Activated naive CD4-positive, alpha-beta T cell (primary cell): ENCODE measurements around the gene CHD5.

Experiments
- DNase-seq, 4 experiments: peaks; one replicate each; lab custom pipeline; 2025; lab: John Stamatoyannopoulos, UW

CHD5 gene

DNA sequence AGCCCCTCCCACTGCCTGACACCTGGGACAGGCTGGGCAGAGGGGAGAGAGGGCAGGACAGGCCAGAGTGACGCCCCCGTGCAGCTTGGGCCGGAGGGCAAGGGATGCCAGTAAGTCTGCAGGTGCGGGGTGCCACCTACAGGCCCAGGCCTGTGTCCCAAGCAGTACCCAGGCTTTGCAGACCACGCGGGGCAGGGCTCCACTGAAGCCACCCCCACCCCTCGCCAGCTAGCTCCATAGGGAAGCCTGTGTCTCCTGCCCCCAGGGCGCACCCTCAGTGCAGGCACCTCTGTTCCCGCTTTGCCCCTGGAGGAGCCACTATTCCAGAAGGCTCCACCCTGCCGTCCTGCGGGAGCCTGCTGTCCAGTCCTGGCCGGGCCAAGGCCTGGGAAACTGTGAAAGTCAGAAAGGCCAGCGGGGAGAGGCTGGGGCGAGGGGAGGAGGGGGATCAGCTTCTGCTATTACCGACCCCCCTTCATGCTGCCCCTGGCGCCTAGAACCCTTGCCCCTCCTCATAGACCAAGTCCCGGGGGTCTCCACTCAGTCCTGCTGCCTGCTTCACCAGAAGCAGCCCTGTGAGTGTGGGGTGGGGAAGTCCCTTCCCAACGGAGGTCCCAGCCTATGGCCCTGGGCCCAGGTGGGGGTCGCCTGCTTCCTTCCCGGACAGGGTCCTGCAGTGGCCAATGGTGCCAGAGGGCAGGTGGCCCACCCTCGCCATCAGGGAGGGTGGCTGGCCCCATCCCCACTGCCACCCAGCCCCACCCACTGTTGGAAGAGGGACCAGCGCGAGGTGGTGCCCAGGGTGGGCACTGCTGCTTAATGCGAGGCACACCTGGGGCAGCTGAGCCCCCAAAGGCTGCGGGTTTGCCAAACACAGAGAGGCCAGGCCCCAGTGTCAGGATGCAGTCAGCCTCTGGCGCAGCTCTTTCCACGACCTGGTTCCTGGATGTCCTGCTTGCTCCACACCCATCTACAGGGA, 80.0 kb downstream of the CHD5 start:
- DNase-seq, result no peak

DNA sequence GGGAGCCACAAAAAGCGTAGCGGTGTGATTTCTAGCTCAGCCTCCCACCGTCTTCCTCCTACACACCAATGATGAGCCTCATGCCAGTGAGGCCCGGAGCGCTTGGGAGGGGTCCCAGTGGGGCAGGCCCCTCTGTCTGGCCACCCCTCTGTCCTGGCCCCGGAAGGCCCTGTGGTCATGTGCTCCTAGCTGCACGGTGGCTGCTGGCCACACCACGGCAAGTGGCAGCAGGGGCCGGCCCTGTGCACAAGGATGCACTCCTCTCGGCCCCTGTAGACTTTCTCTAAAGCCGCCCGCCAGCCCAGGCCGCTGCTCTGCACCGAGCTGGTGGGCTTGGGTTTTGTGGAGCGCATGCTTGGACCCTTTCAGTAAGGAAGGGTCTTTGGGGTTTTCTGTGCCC, 80.8 kb downstream of the CHD5 start:
- DNase-seq, result no peak

DNA sequence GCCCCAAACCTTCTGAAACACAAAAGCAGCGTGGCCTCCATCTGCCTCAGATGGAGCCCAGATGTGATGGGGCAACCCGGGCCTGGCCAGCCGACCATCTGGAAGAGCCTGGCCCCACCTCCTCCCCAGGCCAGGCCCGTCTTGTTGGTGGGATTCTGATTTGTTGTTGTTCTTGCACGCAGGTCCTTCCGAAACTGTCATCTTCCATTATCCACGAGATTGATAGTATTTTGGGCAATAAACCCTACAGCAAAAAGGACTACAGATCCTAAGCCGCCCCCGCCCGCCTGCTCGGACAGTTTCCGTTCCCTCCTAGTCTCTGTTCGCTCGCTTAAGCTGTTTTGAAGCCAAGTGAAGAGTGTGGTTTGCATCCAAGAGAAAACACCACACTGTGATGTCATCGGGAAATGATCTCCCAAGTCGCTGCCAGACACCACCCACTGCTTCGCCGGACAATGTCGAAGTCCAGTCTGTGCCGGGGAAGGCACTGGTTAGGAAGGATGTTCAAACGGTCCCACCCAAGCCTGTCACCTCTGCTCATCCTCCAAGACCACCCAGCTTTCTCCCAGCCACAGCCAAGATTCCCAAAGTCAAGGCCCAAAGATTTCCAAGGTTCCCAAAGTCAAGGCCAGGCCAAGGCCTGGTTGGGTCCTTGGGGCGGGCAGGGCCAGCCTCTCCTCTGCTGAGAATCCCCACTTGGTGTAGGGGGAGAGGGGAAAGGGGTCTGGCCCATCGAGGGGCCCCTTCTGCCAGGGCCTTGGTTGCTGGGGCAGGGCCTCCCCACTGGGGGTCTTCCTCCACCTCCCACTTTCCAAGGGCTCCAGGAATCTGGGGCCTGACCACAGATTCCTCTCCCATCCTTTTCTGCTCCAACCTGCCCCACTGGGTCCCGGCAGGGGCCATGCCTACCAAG, 81.6 kb downstream of the CHD5 start:
- DNase-seq, result no peak

DNA sequence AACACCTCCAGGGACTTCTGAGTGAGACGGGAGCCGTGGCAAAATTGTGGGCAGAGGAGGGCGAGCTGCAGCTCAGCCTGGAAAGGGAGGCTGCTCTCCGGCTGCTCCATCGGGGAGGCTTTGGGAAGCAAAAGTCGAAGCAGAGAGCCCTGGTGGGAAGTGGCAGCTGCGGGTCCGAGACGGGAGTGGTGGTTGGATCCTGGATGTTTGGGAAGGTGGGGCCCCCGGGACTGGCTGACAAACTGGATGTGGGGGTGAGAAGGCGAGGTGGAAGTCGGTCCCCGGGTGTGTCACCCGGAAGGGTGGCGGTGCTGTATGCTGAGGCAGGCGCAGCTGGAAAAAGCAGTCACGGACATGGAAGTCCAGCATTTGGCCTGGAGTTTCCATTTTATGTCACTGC, 82.3 kb downstream of the CHD5 start:
- DNase-seq, result no peak

DNA sequence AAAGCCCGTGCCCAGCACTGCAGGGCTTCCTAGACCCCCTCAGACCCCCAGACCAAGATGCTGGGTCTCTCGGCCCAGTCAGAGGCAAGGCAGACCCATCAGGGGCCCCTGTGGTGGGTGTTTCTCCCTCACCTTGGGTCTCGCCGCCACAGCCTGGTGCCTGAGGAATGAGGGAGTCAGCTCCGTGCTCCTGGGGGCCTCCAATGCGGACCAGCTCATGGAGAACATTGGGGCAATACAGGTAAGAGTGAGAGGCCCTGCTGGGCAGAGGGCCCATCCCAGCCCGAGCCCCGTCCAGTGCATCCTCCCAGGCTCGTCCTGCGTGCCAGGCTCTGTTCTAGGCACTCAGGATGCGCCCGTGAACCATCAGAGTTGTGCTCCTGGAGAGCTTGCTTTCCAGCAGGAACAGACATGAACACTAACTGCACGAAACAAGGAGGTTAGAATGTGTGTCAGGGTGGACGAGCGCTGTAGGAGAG, 83.0 kb downstream of the CHD5 start:
- no peak for DNase-seq

DNA sequence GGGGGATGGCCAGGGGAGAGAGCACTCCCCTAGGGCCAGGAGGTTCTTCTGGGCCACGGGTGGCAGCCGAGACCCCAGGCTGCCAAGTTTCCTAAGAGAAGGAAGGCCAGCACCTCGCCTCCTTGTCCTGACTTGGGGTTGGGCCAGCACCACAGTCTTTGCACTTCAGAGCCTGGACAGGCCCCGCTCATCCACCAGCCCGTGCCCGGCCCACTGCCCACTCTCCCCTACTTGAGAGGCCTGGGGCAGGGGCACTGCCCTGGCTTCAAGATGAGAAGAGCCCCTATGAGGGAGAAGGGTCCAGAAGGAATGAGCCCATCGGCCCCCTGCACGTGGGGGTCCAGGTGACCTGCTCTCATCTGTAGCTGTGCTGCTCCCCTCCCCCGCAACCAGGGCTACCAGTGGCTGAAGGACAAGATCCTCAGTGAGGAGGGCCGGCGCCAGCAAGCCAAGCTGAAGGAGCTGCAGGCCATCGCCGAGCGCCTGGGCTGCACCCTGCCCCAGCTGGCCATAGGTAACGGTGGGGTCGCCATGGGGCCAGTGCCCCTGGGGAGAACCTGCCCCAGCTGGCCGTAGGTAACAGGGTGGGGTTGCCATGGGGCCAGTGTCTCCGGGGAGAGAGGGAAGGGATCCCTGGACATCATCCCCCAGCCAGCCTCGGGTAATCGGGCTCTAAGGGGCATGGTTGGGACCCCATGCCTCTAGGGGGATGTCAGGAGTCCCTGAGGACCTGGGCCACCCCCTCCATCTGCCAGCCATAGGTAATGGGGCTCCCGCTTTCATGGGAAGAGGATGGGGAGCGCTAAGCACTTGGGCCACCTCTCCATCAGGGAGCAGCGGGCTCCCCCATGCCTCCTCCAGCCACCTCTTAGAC, 83.6 kb downstream of the CHD5 start:
- DNase-seq, result no peak

DNA sequence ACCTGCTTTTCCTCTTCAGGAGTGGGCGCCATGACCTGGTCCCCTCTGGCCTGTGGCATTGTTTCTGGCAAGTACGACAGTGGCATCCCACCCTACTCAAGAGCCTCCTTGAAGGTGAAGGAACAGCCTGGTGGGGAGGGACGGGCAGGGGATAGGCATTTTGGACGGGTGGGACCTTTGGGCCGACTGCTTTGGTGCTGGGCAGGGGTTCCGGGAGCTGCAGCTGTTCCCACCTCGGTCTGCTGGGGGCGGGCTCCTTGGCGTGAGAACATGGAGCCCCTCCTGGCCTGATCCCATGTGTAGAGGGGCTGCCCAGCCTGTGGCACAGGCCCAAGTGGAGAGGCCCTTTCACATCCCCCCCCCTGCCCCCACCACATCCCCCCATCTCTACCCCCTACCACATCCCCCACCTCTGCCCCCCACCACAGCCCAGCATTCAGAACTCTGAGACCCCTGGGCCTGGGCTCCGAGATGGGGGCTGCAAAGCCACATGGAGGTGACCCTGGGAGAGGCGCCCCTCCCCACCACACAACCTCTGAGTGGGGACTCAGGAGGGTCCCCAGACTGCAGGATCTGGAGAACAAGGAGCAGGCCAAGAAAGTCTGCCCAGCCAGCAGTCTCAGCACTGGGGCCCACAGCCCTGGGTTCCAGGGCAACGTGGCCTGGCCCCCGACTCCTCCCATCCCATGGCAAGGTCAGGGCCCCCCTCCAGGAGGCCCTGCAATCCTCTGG, 84.4 kb downstream of the CHD5 start:
- DNase-seq, result no peak

DNA sequence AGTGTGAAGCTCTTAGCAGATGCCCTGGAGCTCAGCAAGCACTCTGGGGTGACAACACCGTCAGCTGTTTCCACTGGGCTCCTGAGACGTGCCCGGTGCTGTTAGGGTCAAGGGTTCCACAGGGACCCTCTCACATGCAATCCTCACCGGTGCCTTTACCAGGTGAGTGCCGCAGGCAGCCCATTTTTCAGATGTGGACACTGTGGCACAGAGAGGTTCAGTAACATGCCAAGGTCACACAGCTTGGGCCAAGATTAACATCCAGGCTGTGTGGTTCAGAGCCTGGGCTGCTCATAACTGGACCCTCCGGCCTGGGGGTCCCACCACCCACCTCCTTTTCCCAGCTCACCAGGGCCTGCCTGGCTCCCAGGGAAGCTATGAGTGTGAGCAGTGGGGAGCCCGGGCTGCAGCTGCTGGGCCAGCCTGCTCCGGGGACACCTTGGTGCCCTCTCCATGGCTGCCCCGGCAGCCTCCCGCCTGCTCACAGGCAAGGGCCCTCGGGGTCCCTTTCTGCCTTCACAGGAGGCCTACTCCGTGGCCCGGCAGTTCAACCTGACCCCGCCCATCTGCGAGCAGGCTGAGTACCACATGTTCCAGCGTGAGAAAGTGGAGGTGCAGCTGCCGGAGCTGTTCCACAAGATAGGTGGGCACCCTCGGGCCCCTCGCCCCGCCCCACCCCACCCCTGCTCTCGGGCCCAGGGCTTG, 85.2 kb downstream of the CHD5 start:
- DNase-seq, result no peak

DNA sequence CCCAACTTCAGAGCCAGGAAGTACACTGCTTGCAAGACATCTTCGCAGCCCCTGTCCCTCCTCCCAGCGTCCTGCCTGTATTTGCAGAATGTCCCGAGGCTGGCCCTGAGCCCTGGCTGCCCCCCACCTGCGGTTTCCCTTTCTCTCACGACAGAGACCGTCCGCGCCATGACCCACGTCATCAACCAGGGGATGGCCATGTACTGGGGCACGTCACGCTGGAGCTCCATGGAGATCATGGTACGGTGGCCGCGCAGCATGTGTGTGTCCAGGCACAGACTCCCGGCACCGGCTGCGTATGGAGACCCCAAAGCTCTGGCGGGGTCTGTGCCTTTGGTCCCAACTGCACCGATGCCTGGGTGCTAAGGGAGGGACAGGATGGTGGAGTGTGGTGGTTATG, 85.9 kb downstream of the CHD5 start:
- no peak for DNase-seq

DNA sequence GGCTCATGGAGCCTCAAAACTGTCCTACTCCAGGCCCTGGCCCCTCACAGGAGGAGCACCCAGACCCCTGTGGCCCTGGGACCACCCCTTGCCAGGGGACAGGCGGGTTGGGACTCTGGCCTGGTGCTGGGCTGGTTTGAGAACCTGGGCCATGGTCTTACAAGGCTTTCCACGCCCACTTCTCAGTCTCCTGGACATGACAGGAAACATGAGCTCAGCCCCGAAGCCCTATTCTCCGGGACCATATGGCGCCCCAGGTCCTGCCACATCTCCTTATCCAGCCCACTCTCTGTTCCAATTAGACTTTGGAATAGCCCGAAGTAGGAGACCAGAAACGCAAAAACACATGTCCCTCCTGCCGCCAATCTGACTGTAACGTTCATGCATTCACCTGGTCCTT, 86.5 kb downstream of the CHD5 start:
- DNase-seq, result no peak

DNA sequence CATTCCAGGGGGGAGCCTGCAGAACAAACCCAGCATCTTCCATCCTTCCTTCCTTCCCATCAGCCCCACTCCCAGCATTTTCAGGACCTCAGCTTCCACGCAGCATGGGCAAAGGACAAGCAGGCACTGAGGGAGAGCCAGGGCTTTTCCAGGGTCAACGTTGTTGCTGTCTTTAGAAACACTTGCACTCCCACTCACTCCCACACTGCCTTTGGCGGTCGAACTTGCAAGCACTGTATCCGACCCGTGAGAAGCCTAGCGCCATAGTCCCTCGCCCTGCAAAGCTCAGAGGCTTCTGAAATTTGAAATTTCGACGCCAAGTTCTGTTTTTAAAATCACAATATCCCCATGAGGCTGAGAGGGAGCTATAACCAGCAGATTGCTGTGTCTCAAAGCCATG, 87.0 kb downstream of the CHD5 start:
- no peak for DNase-seq

DNA sequence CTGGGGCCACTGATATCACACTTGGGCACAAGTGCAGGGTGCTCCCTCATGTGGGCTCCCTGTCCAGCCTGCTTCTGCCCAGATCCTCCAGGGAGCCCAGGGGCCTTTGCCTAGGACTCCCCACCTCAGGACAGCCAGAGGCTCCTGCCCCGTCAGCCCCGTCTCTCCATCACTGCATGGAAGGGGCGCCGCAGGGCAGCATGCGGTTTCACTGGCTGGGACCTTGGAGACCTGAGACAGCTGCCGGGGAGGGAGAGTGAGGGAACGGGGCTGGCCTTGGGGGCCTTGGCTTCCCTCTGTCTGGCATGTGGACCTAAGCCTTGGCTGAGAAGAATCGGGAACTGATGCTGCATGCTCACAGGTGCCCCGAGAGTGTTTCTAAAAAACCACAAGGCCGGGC, 87.9 kb downstream of the CHD5 start:
- DNase-seq, result no peak

DNA sequence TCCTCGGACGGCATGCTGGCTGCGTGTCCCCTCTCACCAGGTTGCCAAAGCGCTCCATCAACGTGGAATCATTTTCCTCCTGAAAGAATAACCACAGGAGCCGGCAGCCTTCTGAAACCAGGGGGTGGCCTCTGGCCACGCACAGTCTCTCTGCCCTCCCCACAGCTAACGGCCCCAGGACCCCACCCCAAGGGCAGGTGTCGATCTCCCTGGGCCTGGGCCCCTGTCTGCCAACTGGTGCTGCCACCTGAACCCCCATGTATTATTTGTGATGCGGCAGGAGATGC, 88.4 kb downstream of the CHD5 start:
- no peak for DNase-seq

DNA sequence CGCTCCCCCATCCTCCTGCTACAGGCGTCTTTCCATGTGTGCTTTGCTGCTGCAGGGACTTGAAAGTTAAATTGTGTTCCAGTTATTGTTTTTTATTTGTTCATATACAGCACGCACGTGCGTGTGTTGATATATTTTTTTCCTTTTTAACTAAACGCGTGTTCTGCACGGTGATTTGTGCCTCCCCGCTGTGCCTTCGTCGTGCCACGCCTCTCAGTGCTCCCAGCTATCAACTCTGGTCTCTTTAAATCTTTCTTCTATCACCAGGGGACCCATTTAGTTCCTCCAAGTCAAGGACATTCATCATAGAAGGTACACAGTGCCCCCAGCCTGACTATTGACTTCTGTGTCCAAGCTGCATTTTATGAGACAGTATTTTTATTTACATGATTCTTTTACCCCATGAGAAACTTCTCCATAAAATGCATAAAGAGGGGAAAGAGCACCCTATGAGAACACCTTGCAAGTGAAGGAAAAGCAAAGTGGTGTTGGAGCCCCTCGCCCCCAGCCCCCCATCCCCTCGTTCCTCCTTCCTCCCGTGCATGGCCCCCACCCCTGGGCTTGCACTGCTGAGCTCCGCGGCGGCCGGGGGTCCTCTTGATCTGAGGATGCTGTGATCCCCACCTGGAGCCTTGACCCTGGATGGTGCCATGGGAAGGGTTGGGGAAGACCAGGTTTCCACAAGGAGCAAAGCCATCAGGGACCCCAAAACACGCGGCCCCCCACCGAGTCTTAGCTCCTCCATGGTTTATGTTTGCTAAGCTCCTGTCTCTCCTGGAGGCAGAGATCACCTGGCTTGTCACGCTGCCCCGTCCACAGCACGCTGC, 88.9 kb downstream of the CHD5 start:
- no peak for DNase-seq

DNA sequence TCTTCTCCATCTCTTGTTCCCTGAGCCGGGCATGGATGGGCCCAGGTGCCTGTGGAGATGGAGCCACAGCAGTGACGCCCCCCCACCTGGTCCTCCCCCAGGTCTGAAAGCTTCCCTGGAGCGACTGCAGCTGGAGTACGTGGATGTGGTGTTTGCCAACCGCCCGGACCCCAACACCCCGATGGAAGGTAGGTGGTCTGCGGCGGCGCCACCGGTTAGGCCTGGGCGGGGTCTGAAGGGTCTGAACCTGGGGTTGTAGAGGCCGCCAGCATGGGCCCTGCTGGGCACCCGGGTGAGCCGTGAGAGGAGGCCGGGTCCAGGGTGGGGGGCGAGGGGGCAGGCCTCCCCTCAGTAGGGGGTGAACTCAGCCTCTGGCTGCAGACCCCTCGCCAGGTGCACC, 89.8 kb downstream of the CHD5 start:
- no peak for DNase-seq

DNA sequence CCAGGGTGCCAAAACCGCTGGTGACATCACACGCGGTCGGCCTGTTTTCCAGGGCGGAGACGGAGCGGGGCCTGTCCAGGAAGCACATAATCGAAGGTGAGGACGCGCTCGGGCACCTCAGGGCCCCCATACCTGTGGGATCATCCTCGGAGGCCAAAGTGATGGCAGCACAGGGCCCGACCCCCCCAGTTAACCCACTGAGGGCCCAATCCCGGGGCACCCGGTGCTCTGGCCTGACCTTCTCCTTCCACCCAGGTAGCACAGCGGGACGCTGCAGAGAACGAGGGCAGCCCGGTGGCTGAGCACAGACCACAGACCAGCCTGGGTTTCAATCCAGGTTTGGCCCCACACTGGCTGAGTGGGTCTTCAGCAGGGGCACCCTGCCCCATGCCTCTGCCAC, 91.2 kb downstream of the CHD5 start:
- no peak for DNase-seq

DNA sequence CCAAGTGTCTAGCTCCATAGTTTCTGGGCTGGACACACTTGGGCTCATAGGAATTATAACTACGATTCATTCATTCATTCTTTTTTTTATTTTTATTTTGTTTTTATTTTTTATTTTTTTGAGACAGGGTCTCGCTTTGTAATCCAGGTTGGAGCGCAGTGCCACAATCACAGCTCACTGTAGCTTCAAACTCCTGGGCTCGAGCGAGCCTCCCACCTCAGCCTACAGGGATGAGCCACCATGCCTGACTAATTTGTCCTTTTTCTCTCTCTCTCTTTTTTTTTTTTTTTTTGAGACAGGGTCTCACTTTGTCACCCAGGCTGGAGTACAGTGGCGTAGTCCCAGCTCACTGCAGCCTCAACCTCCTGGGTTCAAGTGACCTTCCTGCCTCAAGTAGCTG, 92.2 kb downstream of the CHD5 start:
- DNase-seq, result no peak

DNA sequence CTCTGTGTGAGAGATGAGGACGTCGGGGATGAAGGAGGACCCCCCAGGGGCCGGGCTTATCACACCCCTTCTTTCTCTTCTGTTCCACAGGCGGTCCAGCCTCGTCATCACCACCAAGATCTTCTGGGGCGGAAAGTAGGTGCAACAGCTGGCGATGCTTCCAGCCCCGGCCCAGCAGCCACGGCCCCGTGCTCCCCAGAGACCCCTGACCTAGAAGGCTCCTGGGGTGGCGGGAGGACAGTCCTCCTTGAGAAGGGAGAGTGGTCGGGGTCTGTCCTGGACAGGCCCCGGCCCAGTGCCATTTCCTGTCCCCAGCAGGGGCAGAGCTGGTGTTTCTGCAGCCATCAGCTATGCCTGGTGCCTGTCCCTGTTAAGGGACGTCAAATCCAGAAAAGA, 92.7 kb downstream of the CHD5 start:
- DNase-seq, result no peak

DNA sequence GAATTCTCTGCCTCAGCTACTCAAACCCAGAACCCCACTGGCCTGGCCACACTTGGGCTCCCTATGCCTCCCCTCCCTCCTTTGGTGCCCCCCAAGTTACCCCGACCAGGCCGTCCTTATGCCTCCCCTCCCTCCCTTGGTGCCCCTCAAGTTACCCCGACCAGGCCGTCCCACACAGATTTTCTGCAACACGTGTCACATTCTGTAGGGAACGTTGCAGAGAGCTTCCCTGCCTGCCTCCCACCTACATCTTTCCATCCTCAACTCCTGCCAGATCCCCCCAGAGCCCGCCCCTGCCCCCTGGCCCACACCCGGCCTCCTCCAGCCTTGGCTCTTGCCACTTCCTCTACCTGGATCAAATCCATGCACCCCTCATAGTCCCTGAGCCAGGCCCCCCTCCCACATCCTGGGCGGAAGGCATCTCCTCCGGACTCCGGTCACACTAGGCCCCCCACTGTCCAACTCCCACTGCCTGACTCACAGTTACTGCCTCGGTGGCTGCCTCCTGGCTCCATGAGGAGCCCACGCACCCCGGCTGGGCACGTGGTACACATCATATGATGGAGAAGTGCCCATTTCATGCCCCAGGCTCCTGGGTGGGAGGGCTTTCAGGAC, 93.3 kb downstream of the CHD5 start:
- no peak for DNase-seq
